Measurements from ENCODE around the gene SLK.

Gene SLK

GRCh38 chr10:103930881-103931280 is 36.1 kb upstream of the SLK start:
- FAIRE-seq (no peak), DNase-seq (ENCODE audit: insufficient read length, low spot score) (no peak)
- TF ChIP-seq CTCF (IDR thresholded peaks at IDR 0.05; ENCODE audit: insufficient read depth, missing control alignments) = no peak

- no peak for DNase-seq (ENCODE audit: insufficient read length, low spot score)
Measured at GRCh38 chr10:103931603-103932002, 35.3 kb upstream of the SLK start.

DNA sequence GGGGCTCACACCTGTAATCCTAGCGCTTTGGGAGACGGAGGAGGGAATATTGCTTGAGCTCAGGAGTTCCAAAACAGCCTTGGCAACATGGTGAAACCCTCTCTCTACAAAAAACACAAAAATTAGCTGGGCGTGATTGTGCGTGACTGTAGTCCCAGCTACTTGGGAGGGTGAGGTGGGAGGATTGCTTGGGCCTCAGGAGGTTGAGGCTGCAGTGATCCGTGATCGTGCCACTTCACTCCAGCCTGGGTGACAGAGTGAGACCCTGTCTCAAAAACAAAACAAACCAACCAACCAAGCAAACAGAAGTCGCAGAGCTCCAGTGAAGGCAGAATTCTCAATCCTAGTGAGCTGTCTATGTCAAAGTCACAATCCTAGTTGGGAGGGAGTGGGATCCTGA is 34.7 kb upstream of the SLK start:
- no peak for FAIRE-seq
- no peak for TF ChIP-seq CTCF (IDR thresholded peaks at IDR 0.05; ENCODE audit: insufficient read depth, missing control alignments)
- no peak for DNase-seq (ENCODE audit: insufficient read length, low spot score)

More at GRCh38 chr10:103931603-103932002, 35.3 kb upstream of the SLK start:
- no peak for FAIRE-seq
- TF ChIP-seq CTCF (IDR thresholded peaks at IDR 0.05; ENCODE audit: insufficient read depth, missing control alignments) = no peak

- DNase-seq (ENCODE audit: insufficient read length, low spot score) (no peak), FAIRE-seq (no peak)
- TF ChIP-seq CTCF (IDR thresholded peaks at IDR 0.05; ENCODE audit: insufficient read depth, missing control alignments) = no peak
Measured at GRCh38 chr10:103932971-103933370, 34.0 kb upstream of the SLK start.

- TF ChIP-seq CTCF (IDR thresholded peaks at IDR 0.05; ENCODE audit: insufficient read depth, missing control alignments) = no peak
- FAIRE-seq (no peak), DNase-seq (ENCODE audit: insufficient read length, low spot score) (no peak)
Measured at GRCh38 chr10:103933557-103934121, 33.3 kb upstream of the SLK start.

DNA sequence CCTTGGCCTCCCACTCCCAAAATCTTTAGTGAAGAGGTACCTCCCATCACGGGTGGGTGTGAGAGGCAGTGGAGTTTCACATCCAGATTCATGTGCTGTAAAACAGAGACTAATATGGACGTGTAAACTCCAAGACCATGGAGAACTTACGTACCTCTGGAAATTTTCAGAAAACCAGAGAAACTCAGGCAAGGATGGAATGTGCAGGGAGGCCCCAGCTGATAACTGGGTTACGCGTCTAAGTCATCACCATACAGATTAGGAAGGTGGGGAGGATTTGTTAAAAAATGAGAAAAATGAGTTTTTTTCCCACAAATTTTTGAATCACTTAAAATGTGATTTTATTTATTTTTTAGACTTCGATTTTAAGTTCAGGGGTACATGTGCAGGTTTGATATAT is 32.6 kb upstream of the SLK start:
- DNase-seq (ENCODE audit: insufficient read length, low spot score) (no peak), FAIRE-seq (no peak)
- TF ChIP-seq CTCF (IDR thresholded peaks at IDR 0.05; ENCODE audit: insufficient read depth, missing control alignments) = no peak

DNA sequence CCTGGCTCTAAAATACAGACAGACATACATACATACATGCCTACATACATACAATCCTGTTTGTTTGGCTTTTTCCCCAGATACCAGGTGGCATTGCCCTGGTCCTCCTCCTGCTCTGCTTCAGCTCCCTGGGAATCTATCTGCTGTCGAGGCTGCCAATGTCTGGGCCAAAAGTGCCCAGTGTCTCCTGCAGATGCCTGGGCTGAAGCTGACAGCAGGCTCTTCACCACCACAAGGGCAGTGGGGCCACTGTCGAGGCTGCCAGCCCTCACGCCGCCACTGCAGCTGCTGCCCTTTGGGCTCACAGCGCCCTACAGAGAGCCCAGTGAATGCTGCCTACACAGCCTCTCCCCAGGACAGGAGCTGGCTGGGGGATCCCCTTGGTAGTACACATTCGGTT is 30.9 kb upstream of the SLK start:
- no peak for FAIRE-seq
- TF ChIP-seq CTCF (IDR thresholded peaks at IDR 0.05; ENCODE audit: insufficient read depth, missing control alignments) = no peak
- no peak for DNase-seq (ENCODE audit: insufficient read length, low spot score)

Data from D721Med (cell line).